ENCODE results near the gene HSPB7.

GRCh38 chr1:15988856-15989736, 28.7 kb downstream of the HSPB7 start:
- TF ChIP-seq CTCF (conservative IDR thresholded peaks at IDR 0.05; ENCODE audit: low read length) (no peak), EZH2phosphoT487 (IDR thresholded peaks at IDR 0.05; ENCODE audit: borderline replicate concordance) (no peak)

All from Loucy (cell line).